Measurements from ENCODE around the gene ZNF330. TPM values are rescaled to one million over a fixed set of nuclear protein-coding genes. Genes with fewer than 3 reads are reported as not detected.

Gene ZNF330
- total and polyA plus RNA-seq, 10 donors, result 23.4 to 45.0 (median 36.1) TPM

DNA sequence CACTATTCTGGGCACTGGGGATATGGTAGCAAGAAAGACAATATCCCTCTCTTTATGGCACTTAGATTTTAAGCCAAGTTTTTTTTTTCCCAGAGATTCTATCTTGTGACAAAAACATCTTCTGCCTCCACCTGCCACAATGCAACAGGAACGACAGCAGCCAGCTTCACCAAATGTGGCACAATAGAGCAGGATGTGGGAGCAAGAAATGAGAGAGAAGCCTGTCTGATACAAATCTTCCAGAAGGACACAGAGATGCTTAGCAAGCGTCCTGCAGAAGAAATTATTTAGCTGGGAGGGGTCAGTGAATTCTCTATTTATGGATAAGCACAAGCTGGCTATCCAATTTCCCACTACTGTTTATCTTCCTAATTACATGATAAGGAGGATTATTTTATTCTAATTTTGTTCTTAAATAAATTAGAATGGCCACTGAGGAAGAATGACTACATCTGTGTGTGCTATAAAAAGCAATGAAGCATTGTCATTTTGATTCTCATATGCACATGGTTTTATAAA, 27.1 kb upstream of the ZNF330 start:
- Histone ChIP-seq H3K9me3 (no peaks in the 10 kb centered on the region), H3K4me1 (no peaks in the 10 kb centered on the region), H3K27ac (no peak overlapping the region), H3K27me3 (replicated peaks in 1 of 7) (peaks cover 0 to 10% (median 0%) of the 10 kb centered on the region in 7 donors), H3K4me3 (no peak overlapping the region), H3K36me3 (no peaks in the 10 kb centered on the region)
- WGBS, 5 donors, result 61 to 85% (median 66%) methylated on average over 2 of the region's 2 CpGs
- no peak for DNase-seq
- no peak for TF ChIP-seq POLR2AphosphoS5 (IDR thresholded peaks at IDR 0.05)
- TF ChIP-seq, protein P1, sequence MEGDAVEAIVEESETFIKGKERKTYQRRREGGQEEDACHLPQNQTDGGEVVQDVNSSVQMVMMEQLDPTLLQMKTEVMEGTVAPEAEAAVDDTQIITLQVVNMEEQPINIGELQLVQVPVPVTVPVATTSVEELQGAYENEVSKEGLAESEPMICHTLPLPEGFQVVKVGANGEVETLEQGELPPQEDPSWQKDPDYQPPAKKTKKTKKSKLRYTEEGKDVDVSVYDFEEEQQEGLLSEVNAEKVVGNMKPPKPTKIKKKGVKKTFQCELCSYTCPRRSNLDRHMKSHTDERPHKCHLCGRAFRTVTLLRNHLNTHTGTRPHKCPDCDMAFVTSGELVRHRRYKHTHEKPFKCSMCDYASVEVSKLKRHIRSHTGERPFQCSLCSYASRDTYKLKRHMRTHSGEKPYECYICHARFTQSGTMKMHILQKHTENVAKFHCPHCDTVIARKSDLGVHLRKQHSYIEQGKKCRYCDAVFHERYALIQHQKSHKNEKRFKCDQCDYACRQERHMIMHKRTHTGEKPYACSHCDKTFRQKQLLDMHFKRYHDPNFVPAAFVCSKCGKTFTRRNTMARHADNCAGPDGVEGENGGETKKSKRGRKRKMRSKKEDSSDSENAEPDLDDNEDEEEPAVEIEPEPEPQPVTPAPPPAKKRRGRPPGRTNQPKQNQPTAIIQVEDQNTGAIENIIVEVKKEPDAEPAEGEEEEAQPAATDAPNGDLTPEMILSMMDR (IDR thresholded peaks at IDR 0.05 in 8 of 11, conservative IDR thresholded peaks at IDR 0.05 in 3 of 11), result no peak
- TF ChIP-seq POLR2A (IDR thresholded peaks at IDR 0.05), result no peak
- intact Hi-C loops (cut with DNase I; ENCODE audit: low total_unique reads), result no loop called here

DNA sequence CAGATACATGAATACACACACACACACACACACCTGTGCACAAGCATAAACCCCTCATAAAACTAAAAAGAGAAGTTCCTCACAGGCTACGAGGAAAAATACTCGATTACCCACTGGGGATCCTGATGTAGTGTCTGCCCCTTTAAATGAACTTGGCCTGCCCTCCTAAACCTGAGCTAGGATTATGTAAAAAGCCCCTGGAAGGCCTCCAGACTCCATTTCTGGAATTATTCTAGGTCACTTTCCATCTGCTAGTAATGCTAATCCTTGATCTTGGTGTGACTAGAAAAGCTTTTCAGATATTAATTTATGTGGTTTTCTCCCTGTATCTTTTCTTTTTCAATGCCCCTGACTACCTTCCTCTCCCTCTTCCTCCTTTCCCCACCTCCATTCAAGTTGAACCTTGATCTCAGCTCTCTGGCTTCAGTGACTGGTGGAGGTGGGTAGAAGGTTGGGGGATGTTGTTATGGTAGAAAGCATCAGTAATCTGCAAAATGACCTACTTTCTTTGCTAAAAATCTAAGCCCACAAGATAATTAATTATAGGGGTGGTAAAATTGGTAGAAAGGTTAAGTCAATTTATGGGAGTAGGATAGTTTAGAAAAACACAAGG, 25.5 kb upstream of the ZNF330 start:
- peaks cover 0 to 4% (median 0%) of the 10 kb centered on the region in 8 donors for H3K9me3 ChIP-seq
- no peaks in the 10 kb centered on the region for H3K4me1 ChIP-seq
- intact Hi-C loops (cut with DNase I; ENCODE audit: low total_unique reads), result no loop called here
- H3K27ac ChIP-seq, result no peak overlapping the region
- no peak for DNase-seq
- TF ChIP-seq, protein P1 (IDR thresholded peaks at IDR 0.05 in 8 of 11, conservative IDR thresholded peaks at IDR 0.05 in 3 of 11), result no peak
- TF ChIP-seq POLR2AphosphoS5 (IDR thresholded peaks at IDR 0.05), result no peak
- TF ChIP-seq POLR2A (IDR thresholded peaks at IDR 0.05), result no peak
- H3K4me3 ChIP-seq, result no peak overlapping the region
- no peaks in the 10 kb centered on the region for H3K36me3 ChIP-seq
- H3K27me3 ChIP-seq (replicated peaks in 1 of 7), result no peaks in the 10 kb centered on the region
- 61 to 88% (median 81%) methylated on average over 2 of the region's 2 CpGs for WGBS, 5 donors

DNA sequence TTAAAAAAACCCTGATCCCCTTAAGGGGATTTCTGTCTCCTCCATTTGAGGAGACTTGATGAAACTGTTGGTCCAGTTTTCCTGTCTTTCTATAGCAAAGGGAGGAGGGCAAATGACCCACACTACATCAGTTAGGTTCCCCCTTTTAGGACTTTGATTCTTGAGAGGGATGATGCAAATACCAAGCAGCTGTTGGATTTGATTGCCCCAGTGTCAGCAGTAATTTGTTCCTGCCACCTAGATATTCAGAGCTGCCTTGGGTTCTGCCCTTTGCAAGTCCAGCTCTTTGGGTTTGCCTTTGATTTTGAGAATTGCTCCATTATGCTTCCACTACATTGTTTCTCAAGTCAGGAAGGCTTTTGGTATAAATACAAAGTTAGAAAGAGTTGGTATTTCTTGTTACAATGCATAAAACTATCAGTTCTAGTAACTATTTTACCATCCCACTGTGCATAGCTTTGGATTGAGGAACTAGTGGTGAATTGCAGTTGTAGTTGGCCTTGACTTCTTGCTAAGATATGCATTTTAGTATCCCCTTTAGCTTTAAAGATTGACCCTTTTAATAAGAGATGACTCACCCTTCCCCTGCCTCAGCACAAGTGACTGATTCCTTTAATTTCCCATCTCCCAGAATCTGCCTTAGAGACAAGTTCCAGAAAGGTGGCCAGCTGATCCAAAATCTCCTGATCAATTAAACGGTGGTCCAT, 24.3 kb upstream of the ZNF330 start:
- DNase-seq, result no peak
- TF ChIP-seq POLR2AphosphoS5 (IDR thresholded peaks at IDR 0.05) (no peak), POLR2A (IDR thresholded peaks at IDR 0.05) (no peak)
- TF ChIP-seq, protein P1 (IDR thresholded peaks at IDR 0.05 in 8 of 11, conservative IDR thresholded peaks at IDR 0.05 in 3 of 11), result no peak
- no peak overlapping the region for H3K4me3 ChIP-seq
- intact Hi-C loops (cut with DNase I; ENCODE audit: low total_unique reads), result no loop called here
- 70 to 89% (median 78%) methylated on average over 1 of the region's 1 CpG for WGBS, 5 donors
- no peaks in the 10 kb centered on the region for H3K4me1 ChIP-seq
- no peak overlapping the region for H3K27ac ChIP-seq
- H3K27me3 ChIP-seq (replicated peaks in 1 of 7), result no peaks in the 10 kb centered on the region
- H3K36me3 ChIP-seq, result no peaks in the 10 kb centered on the region
- peaks cover 0 to 7% (median 0%) of the 10 kb centered on the region in 8 donors for H3K9me3 ChIP-seq

DNA sequence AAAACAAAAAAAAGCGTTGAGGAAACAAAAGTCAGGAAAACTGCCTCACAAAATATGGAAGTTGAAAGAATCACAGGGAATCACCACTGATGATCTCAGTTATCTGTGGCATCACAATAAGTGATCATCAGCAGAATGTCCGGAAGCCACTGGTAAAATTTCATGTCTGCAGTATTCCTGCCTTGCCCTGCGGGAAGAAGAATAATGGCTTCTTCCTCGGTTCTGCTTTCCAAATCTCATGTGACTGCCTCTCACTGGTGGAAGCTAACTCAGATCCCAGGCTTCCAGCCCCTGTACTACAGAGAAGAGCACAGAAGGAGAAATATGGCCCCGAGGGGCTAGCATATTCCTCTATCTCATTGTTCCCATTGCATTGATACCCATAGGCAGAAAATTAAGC, 12.7 kb upstream of the ZNF330 start:
- no peak for DNase-seq
- H3K9me3 ChIP-seq, result no peaks in the 10 kb centered on the region
- no peaks in the 10 kb centered on the region for H3K4me1 ChIP-seq
- intact Hi-C loops (cut with DNase I; ENCODE audit: low total_unique reads), result no loop called here
- no peaks in the 10 kb centered on the region for H3K36me3 ChIP-seq
- H3K27ac ChIP-seq, result no peak overlapping the region
- H3K27me3 ChIP-seq (replicated peaks in 1 of 7), result peaks cover 0 to 11% (median 0%) of the 10 kb centered on the region in 7 donors
- TF ChIP-seq POLR2A (IDR thresholded peaks at IDR 0.05) (no peak), POLR2AphosphoS5 (IDR thresholded peaks at IDR 0.05) (no peak)
- WGBS, 5 donors, result 60 to 81% (median 77%) methylated on average over 5 of the region's 5 CpGs
- no peak overlapping the region for H3K4me3 ChIP-seq

Data from spleen (tissue), 11 donors.